ELF-1 (cell line): ENCODE results near the gene SPON1.
"Not testable (repeated sequence)": the region's sequence is repeated elsewhere in the genome, so short reads cannot be mapped to it uniquely, and the experiment has no call there.

Source experiments
- DNase-seq: peaks from one replicate; pipeline ENCODE4 v3.0.0-alpha.2; 2016; ENCODE audit warnings: low read depth, low spot score

The SPON1 gene

GRCh38 chr11:14081581-14082231 is 119.2 kb downstream of the SPON1 start:
- DNase-seq, result no peak

GRCh38 chr11:14082338-14082737 is 119.8 kb downstream of the SPON1 start:
- no peak for DNase-seq

- DNase-seq, result not testable (repeated sequence)
Observed at GRCh38 chr11:14088861-14089260, 126.3 kb downstream of the SPON1 start.

- peak; percentile 43 for DNase-seq
Observed at GRCh38 chr11:14089690-14090462, 127.4 kb downstream of the SPON1 start.

GRCh38 chr11:14090631-14091030 is 128.1 kb downstream of the SPON1 start:
- DNase-seq, result not testable (repeated sequence)

- no peak for DNase-seq
Observed at GRCh38 chr11:14093065-14093464, 130.5 kb downstream of the SPON1 start.

GRCh38 chr11:14094481-14095037 is 132.0 kb downstream of the SPON1 start:
- DNase-seq, result no peak

GRCh38 chr11:14095882-14096281 is 133.4 kb downstream of the SPON1 start:
- DNase-seq, result no peak

GRCh38 chr11:14096606-14097005 is 134.1 kb downstream of the SPON1 start:
- no peak for DNase-seq

GRCh38 chr11:14101388-14101787 is 138.9 kb downstream of the SPON1 start:
- no peak for DNase-seq

- DNase-seq, result no peak
Observed at GRCh38 chr11:14102766-14103165, 140.2 kb downstream of the SPON1 start.

- no peak for DNase-seq
Observed at GRCh38 chr11:14105446-14105845, 142.9 kb downstream of the SPON1 start.

- no peak for DNase-seq
Observed at GRCh38 chr11:14106303-14107049, 144.0 kb downstream of the SPON1 start.

- no peak for DNase-seq
Observed at GRCh38 chr11:14107050-14107430, 144.5 kb downstream of the SPON1 start.

GRCh38 chr11:14109742-14110141 is 147.2 kb downstream of the SPON1 start:
- no peak for DNase-seq

GRCh38 chr11:14110629-14111028 is 148.1 kb downstream of the SPON1 start:
- DNase-seq, result no peak

GRCh38 chr11:14111496-14111895 is 149.0 kb downstream of the SPON1 start:
- DNase-seq, result no peak

- DNase-seq, result no peak
Observed at GRCh38 chr11:14112721-14113120, 150.2 kb downstream of the SPON1 start.

- DNase-seq, result no peak
Observed at GRCh38 chr11:14114269-14114668, 151.7 kb downstream of the SPON1 start.

- no peak for DNase-seq
Observed at GRCh38 chr11:14114786-14115185, 152.3 kb downstream of the SPON1 start.

- DNase-seq, result no peak
Observed at GRCh38 chr11:14117632-14118031, 155.1 kb downstream of the SPON1 start.

- no peak for DNase-seq
Observed at GRCh38 chr11:14118072-14118471, 155.5 kb downstream of the SPON1 start.
